NCI-H1048 (cell line): ENCODE results near the gene FAM83D.

Experiments used
- DNase-seq: peaks from one replicate; lab custom pipeline; 2025; lab: John Stamatoyannopoulos, UW

The FAM83D gene

GRCh38 chr20:38894091-38894847 lies 31.9 kb upstream of the FAM83D start:
- no peak for DNase-seq

DNA sequence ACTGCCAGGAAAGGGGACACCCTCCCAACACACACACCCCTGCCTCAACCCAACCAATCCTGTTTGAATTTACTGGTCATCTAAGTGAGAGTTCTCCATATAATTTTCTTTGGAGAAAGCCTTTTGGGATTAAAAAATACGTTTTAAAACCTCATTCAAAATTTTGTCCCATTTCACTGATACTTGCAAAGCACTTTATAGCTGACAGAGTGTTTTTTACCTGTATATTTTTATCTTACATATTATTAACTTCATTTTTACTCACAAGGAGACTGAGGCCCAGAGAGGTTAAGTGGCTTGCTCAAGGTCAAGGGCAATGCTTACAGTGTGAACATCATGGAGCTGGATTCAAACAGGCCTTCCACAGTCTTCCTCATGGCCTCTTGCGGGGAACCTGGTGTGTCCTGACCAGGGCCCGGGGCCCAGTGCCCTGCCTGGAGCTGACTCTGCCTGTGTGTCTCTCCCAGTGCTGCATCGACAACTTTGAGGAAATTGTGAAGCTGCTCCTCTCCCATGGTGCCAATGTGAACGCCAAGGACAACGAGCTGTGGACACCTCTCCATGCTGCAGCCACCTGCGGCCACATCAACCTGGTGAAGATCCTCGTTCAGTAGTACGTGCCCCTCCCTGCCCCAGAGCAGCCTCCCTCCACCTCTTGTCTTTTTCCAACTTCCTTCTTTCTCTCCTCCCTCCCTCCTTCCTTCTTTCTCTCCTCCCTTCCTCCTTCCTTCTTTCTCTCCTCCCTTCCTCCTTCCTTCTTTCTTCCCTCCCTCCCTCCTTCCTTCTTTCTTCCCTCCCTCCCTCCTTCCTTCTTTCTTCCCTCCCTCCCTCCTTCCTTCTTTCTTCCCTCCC lies 30.9 kb upstream of the FAM83D start:
- no peak for DNase-seq

- no peak for DNase-seq
Observed at GRCh38 chr20:38896009-38896594, 30.1 kb upstream of the FAM83D start.

DNA sequence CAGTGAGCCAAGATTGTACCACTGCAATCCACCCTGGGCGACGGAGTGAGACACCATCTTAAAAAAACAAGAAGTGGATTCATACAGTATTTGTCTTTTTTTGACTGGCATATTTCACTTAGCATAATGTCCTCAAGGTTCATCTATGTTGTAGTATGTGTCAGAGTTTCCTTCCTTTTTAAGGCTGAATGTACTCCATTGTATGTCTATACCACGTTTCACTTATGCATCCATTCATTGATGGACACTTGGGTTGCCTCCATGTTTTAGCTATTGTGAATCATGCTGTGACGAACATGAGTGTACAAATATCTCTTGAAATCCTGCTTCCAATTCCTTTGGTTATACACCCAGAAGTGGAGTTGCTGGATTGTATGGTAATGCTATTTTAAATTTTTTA lies 28.9 kb upstream of the FAM83D start:
- DNase-seq: no peak

GRCh38 chr20:38900606-38901005 lies 25.6 kb upstream of the FAM83D start:
- DNase-seq: no peak

DNA sequence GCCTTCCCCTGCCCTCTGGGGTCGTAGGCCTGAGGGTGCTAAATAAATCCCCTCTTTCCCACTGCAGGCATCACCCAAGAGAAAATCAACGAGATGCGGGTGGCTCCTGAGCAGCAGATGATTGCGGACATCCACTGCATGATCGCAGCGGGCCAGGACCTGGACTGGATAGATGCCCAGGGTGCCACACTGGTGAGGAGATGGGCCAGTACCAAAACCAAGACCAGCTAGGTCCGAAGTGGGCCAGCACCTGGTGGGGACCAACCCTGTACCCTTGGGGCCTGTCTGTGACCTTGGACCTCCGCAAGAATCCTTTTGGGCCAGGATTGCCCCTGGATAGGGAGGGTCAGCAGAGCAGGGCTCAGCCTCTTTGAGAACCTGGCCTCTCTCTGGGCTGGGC lies 23.6 kb upstream of the FAM83D start:
- DNase-seq: no peak

DNA sequence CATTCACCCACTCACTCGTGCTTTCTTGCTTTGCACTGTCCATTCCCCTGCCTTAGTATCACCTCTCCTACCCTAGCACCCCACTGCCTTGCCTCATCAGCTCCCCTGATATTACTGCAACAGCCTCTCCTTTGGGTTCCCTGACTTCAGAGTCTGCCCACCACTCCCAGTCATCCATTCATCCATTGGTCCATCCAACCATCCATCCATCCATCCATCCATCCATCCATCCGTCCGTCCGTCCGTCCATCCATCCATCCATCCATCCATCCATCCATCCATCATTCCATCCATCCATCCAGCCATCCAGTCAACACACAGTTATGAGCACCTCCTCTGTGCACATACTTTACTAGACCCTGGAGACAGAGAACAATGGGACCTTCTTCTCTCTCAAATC lies 22.9 kb upstream of the FAM83D start:
- no peak for DNase-seq

- DNase-seq: no peak
Observed at GRCh38 chr20:38905375-38905774, 20.8 kb upstream of the FAM83D start.

DNA sequence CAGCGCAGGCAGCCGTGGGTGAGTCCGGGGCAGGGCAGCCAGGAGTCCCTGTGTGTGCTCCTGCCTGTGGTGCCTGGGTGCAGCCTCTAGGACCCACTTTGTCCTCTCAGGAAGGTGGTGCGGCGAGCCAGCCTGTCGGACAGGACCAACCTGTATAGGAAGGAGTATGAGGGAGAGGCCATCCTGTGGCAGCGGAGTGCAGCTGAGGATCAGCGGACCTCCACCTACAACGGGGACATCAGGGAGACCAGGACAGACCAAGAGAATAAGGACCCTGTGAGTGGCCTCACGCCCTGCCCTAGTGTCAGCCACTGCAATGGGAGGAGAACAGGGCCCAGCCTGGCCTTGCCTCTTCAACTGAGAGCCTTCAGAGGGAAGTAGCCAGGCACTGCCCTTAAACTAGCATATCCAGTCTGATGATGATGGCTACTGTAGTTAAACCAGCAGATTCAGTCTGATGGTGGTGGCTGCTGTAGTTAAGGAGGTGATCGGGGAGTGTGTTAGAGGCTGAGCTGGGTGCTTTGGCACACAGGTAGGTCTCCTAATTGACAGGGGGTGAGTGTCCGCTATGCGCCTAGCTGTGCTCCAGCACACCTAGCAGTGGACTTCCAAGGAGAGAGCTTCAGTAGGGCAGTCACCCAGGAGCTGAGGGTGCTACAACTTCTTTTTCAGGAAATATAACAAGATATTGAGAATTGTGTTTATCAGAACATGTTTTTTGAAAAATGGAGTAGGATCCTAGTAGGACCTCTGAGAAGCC lies 18.1 kb upstream of the FAM83D start:
- no peak for DNase-seq

- DNase-seq: no peak
Observed at GRCh38 chr20:38915355-38915754, 10.9 kb upstream of the FAM83D start.

- no peak for DNase-seq
Observed at GRCh38 chr20:38917657-38918056, 8.6 kb upstream of the FAM83D start.

DNA sequence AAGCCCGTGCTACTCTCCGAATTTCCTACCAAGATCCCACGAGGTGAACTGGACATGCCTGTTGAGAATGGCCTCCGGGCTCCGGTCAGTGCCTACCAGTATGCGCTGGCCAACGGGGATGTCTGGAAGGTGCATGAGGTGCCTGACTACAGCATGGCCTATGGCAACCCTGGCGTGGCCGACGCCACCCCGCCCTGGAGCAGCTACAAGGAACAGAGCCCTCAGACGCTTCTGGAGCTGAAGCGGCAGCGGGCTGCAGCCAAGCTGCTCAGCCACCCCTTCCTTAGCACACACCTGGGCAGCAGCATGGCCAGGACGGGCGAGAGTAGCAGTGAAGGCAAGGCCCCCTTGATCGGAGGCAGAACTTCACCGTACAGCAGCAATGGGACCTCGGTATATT lies 8.0 kb upstream of the FAM83D start:
- no peak for DNase-seq

DNA sequence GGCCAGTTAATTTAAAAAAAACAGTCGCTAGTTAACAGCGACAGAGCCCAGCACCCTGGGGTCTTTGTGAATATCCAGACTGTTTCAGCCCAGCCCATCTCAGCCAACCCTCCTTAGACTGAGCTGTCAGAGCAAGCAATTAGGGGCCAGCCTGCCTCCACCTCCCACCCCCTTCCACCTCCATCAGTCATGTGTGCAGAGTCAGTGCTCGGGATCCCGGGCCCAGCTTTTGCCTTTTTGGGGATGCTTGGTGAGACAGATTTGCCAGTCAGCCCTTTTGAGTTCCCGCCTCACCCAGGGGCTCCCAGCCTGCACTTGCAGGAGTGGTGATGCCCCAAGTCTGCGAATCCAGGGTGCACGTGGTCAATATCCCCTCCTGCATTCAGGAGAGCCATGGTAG lies 6.5 kb upstream of the FAM83D start:
- no peak for DNase-seq

DNA sequence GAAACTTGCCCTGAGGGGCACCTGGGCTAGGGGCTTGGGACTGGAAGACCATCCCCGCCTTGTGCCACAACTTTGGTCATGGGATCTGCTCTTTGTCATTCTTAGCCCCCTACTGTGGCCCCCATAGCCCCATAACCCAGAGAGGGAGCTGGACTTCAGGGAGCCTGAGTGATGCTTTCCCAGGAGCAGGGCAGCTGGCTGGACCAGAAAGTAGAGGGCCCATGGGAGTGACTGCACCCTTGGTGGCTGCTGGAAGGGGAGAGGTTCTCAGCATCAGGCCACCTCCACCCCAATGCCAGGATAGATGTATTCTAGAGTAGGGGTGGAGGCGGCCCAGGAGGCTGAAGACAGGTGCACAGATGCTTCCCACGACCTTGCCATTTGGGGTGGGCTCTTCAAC lies 5.8 kb upstream of the FAM83D start:
- DNase-seq: no peak

GRCh38 chr20:38920851-38921250 lies 5.4 kb upstream of the FAM83D start:
- DNase-seq: no peak

DNA sequence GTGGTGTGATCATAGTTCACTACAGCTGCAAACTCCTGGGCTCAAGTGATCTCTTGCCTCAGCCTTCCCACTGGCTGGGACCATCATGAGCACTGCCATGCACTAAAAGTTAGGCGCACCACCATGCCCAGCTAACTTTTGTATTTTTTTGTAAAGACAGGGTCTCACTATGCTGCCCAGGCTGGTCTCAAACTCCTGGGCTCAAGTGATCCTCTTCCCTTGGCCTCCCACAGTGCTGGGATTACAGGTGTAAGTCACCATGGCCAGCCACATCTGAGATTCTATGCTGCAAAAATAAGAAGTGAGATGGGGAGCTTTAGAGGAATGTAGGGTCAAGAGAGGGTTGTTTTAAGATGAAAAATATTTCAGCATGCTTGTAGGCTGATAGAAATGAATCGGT lies 1.5 kb upstream of the FAM83D start:
- DNase-seq: no peak

GRCh38 chr20:38926934-38927616 lies 858 bp downstream of the FAM83D start:
- no peak for DNase-seq

GRCh38 chr20:38927902-38928578 lies 1.8 kb downstream of the FAM83D start:
- no peak for DNase-seq

DNA sequence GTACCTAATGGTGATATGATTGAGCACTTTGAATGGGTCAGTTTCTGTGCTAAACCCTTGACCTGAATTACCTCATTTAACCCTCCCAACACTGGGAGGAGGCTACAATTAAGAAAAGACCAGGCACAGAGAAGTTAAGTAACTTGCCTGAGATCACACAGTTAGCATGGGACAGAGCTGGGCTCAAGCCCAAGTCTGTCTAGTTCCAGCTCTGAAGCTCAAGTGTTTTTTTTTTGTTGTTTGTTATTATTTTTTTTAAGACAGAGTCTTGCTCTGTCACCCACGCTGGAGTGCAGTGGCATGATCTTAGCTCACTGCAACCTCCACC lies 4.0 kb downstream of the FAM83D start:
- no peak for DNase-seq

- no peak for DNase-seq
Observed at GRCh38 chr20:38931984-38932383, 5.8 kb downstream of the FAM83D start.

- no peak for DNase-seq
Observed at GRCh38 chr20:38932457-38933120, 6.4 kb downstream of the FAM83D start.
